Fibroblast of the conjunctiva (primary cell): ENCODE results near the gene CPA2.
A peak's percentile ranks its signal among the peaks of the same experiment; 100 is the strongest.
"Not testable (repeated sequence)": the region's sequence is repeated elsewhere in the genome, so short reads cannot be mapped to it uniquely, and the experiment has no call there.

Experiments used
- DNase-seq: peaks from one replicate; pipeline ENCODE4 v3.0.0-alpha.2; 2010; ENCODE audit warnings: low read depth

CPA2 gene

GRCh38 chr7:130266258-130266960 is at the start of gene CPA2:
TSS of gene CPA2 (plus strand) at chr7:130266863. CDS start at chr7:130266882, 19 bp downstream.
- DNase-seq = no peak

GRCh38 chr7:130218806-130219620 is 47.6 kb upstream of the CPA2 start:
- no peak for DNase-seq

GRCh38 chr7:130219871-130220270 is 46.8 kb upstream of the CPA2 start:
- DNase-seq = no peak

- no peak for DNase-seq
Measured at GRCh38 chr7:130221746-130222145, 44.9 kb upstream of the CPA2 start.

GRCh38 chr7:130223646-130224045 is 43.0 kb upstream of the CPA2 start:
- no peak for DNase-seq

- DNase-seq = no peak
Measured at GRCh38 chr7:130224210-130224609, 42.5 kb upstream of the CPA2 start.

GRCh38 chr7:130224923-130225322 is 41.7 kb upstream of the CPA2 start:
- DNase-seq = not testable (repeated sequence)

GRCh38 chr7:130226333-130226732 is 40.3 kb upstream of the CPA2 start:
- DNase-seq = no peak

- no peak for DNase-seq
Measured at GRCh38 chr7:130227883-130228575, 38.6 kb upstream of the CPA2 start.

GRCh38 chr7:130228840-130229502 is 37.7 kb upstream of the CPA2 start:
- no peak for DNase-seq

- not testable (repeated sequence) for DNase-seq
Measured at GRCh38 chr7:130229981-130230380, 36.7 kb upstream of the CPA2 start.

- no peak for DNase-seq
Measured at GRCh38 chr7:130231792-130232191, 34.9 kb upstream of the CPA2 start.

- DNase-seq = no peak
Measured at GRCh38 chr7:130232209-130232608, 34.5 kb upstream of the CPA2 start.

GRCh38 chr7:130234078-130234477 is 32.6 kb upstream of the CPA2 start:
- no peak for DNase-seq

- DNase-seq = not testable (repeated sequence)
Measured at GRCh38 chr7:130236361-130236760, 30.3 kb upstream of the CPA2 start.

GRCh38 chr7:130240240-130240639 is 26.4 kb upstream of the CPA2 start:
- DNase-seq = no peak

- DNase-seq = peak; percentile 27
Measured at GRCh38 chr7:130242198-130243014, 24.3 kb upstream of the CPA2 start.

- peak; percentile 39 for DNase-seq
Measured at GRCh38 chr7:130243486-130243885, 23.2 kb upstream of the CPA2 start.

GRCh38 chr7:130246491-130246890 is 20.2 kb upstream of the CPA2 start:
- not testable (repeated sequence) for DNase-seq

GRCh38 chr7:130248842-130249241 is 17.8 kb upstream of the CPA2 start:
- DNase-seq = not testable (repeated sequence)

GRCh38 chr7:130249626-130250025 is 17.0 kb upstream of the CPA2 start:
- DNase-seq = not testable (repeated sequence)
